Smooth muscle cell (in vitro differentiated cells): Measurements from ENCODE around the gene SLC25A19. TPM values are rescaled to one million over a fixed set of nuclear protein-coding genes. Genes with fewer than 3 reads are reported as not detected.
"Not testable (repeated sequence)": the region's sequence is repeated elsewhere in the genome, so short reads cannot be mapped to it uniquely, and the experiment has no call there.

Experiments used
- DNase-seq: peaks from one replicate; lab custom pipeline; 2025; ENCODE audit not compliant: unreplicated experiment; lab: John Stamatoyannopoulos, UW
- H2AFZ ChIP-seq: fragments of 200-600 bp; sonication (generic); 2 replicates; pipeline ENCODE4 v1.6.0; 2016; ENCODE audit warnings: antibody characterized with exemption, low read depth, mild to moderate bottlenecking
- H3F3A ChIP-seq: fragments of 200-600 bp; sonication (generic); 2 replicates; pipeline ENCODE4 v1.6.0; 2017; ENCODE audit warnings: antibody characterized with exemption, low read depth
- H3K27ac ChIP-seq: fragments of 200-600 bp; sonication (generic); 2 replicates; pipeline ENCODE4 v1.5.1; 2016; ENCODE audit warnings: low read depth, mild to moderate bottlenecking
- H3K27me3 ChIP-seq: fragments of 200-600 bp; sonication (generic); 2 replicates; pipeline ENCODE4 v1.6.1; 2016; ENCODE audit warnings: low read depth, mild to moderate bottlenecking
- H3K36me3 ChIP-seq: fragments of 200-600 bp; sonication (generic); 2 replicates; pipeline ENCODE4 v1.5.1; 2016; ENCODE audit warnings: low read depth
- H3K4me1 ChIP-seq: fragments of 200-600 bp; sonication (generic); 2 replicates; pipeline ENCODE4 v1.5.1; 2016; ENCODE audit warnings: low read depth
- H3K4me2 ChIP-seq: fragments of 200-600 bp; sonication (generic); 2 replicates; pipeline ENCODE4 v1.6.0; 2016; ENCODE audit warnings: mild to moderate bottlenecking
- H3K4me3 ChIP-seq: fragments of 200-600 bp; sonication (generic); 2 replicates; pipeline ENCODE4 v1.5.1; 2016; ENCODE audit warnings: mild to moderate bottlenecking
- H3K79me2 ChIP-seq: fragments of 200-600 bp; sonication (generic); 2 replicates; pipeline ENCODE4 v1.6.0; 2016; ENCODE audit warnings: low read depth, mild to moderate bottlenecking
- H3K9ac ChIP-seq: fragments of 200-600 bp; sonication (generic); 2 replicates; pipeline ENCODE4 v1.6.0; 2016; ENCODE audit warnings: low read depth
- H3K9me3 ChIP-seq: fragments of 200-600 bp; sonication (generic); replicated peaks from 2 replicates; pipeline ENCODE4 v1.5.1; 2016; ENCODE audit warnings: low read depth
- H4K20me1 ChIP-seq: fragments of 200-600 bp; sonication (generic); 2 replicates; pipeline ENCODE4 v1.6.0; 2016; ENCODE audit warnings: low read depth
- WGBS: methylation state at CpG from one replicate; pipeline ENCODE4 v1.1.7; 2016; ENCODE audit warnings: low lambda C conversion rate; 5-methylcytosine and 5-hydroxymethylcytosine counted together
- polyA plus RNA-seq: library from polyadenylated mRNA; unstranded; fragments of >200 nt; fragmentation: Nextera tagmentation; extraction: Ambion mirVana; gene quantifications from 2 replicates; pipeline ENCODE4 v1.2.1, GENCODE V29; 2016
- total RNA-seq: library from RNA; depleted of rRNA; stranded (reverse); fragments of >200 nt; gene quantifications from 2 replicates; pipeline ENCODE4 v1.2.3, GENCODE V29; 2014
- TF ChIP-seq, protein P1 (sequence below): fragments of 200-600 bp; sonication (generic); IDR thresholded peaks from 2 replicates; pipeline ENCODE4 v1.5.1; 2017; ENCODE audit warnings: borderline replicate concordance, mild to moderate bottlenecking, antibody characterized with exemption; ENCODE audit not compliant: insufficient read depth, poor library complexity, severe bottlenecking

SLC25A19 gene
- total and polyA plus RNA-seq, 2 experiments from 2014 or later: 1.9 to 3.6 TPM

GRCh38 chr17:75288770-75289114, 491 bp downstream of the SLC25A19 start:
- Histone ChIP-seq H3K4me2 (peak overlapping the region; percentile 84), H3K4me3 (peak overlapping the region; percentile 71), H3K79me2 (no peaks in the 10 kb centered on the region), H3K4me1 (no peaks in the 10 kb centered on the region), H3F3A (no peaks in the 10 kb centered on the region), H3K27ac (no peak overlapping the region), H3K27me3 (no peaks in the 10 kb centered on the region), H3K9ac (peak overlapping the region; percentile 28), H3K36me3 (no peaks in the 10 kb centered on the region), H3K9me3 (no peaks in the 10 kb centered on the region), H2AFZ (peak overlapping the region; percentile 48), H4K20me1 (no peaks in the 10 kb centered on the region)
- under 1% methylated on average over 14 of the region's 14 CpGs for WGBS
- DNase-seq: no peak
- TF ChIP-seq, protein P1, sequence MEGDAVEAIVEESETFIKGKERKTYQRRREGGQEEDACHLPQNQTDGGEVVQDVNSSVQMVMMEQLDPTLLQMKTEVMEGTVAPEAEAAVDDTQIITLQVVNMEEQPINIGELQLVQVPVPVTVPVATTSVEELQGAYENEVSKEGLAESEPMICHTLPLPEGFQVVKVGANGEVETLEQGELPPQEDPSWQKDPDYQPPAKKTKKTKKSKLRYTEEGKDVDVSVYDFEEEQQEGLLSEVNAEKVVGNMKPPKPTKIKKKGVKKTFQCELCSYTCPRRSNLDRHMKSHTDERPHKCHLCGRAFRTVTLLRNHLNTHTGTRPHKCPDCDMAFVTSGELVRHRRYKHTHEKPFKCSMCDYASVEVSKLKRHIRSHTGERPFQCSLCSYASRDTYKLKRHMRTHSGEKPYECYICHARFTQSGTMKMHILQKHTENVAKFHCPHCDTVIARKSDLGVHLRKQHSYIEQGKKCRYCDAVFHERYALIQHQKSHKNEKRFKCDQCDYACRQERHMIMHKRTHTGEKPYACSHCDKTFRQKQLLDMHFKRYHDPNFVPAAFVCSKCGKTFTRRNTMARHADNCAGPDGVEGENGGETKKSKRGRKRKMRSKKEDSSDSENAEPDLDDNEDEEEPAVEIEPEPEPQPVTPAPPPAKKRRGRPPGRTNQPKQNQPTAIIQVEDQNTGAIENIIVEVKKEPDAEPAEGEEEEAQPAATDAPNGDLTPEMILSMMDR: no peak

DNA sequence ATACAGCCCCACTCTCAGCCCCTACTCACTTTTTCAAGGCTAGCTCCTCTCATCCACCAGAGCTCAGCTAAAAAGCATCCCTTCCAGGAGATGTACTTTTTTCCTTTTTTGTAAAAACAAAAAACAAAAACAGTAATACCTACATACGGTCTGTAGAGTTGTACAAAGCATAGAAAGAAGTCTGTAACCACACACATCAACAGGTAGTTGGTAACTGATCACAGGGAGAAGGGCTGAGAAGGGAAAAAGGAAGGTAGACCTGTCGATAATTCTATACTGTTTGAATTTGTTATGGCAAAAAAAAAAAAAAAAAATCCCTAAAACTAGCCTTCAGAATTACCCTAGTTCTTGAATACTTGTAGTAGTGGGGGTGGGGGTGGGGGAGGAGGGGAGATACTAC, 874 bp downstream of the SLC25A19 start:
- 59% methylated on average over 2 of the region's 2 CpGs for WGBS
- Histone ChIP-seq H3K36me3 (no peaks in the 10 kb centered on the region), H2AFZ (no peak overlapping the region), H3F3A (no peaks in the 10 kb centered on the region), H3K27ac (no peak overlapping the region), H4K20me1 (no peaks in the 10 kb centered on the region), H3K9ac (no peak overlapping the region), H3K9me3 (no peaks in the 10 kb centered on the region), H3K27me3 (no peaks in the 10 kb centered on the region), H3K79me2 (no peaks in the 10 kb centered on the region), H3K4me2 (peak overlapping the region; percentile 84), H3K4me1 (no peaks in the 10 kb centered on the region), H3K4me3 (peak overlapping the region; percentile 71)
- TF ChIP-seq, protein P1: no peak
- no peak for DNase-seq

GRCh38 chr17:75287221-75287620, 2.0 kb downstream of the SLC25A19 start:
- WGBS: 96% methylated on average over 9 of the region's 9 CpGs

GRCh38 chr17:75285123-75285522, 4.1 kb downstream of the SLC25A19 start:
- TF ChIP-seq, protein P1: no peak
- Histone ChIP-seq H4K20me1 (no peaks in the 10 kb centered on the region), H3K36me3 (no peaks in the 10 kb centered on the region), H3K4me1 (no peaks in the 10 kb centered on the region), H3K27me3 (no peaks in the 10 kb centered on the region), H3K79me2 (no peaks in the 10 kb centered on the region), H3K4me3 (no peak overlapping the region), H3F3A (no peaks in the 10 kb centered on the region), H3K4me2 (no peak overlapping the region), H3K27ac (no peak overlapping the region), H2AFZ (no peak overlapping the region), H3K9ac (no peak overlapping the region), H3K9me3 (no peaks in the 10 kb centered on the region)
- WGBS: 89% methylated on average over 6 of the region's 6 CpGs
- DNase-seq: no peak

More at GRCh38 chr17:75287221-75287620, 2.0 kb downstream of the SLC25A19 start:
- Histone ChIP-seq H3K27me3 (no peaks in the 10 kb centered on the region), H3K9me3 (no peaks in the 10 kb centered on the region), H3K27ac (no peak overlapping the region), H3K4me1 (no peaks in the 10 kb centered on the region), H3K4me2 (no peak overlapping the region), H3K79me2 (no peaks in the 10 kb centered on the region), H3K4me3 (no peak overlapping the region), H3F3A (no peaks in the 10 kb centered on the region), H4K20me1 (no peaks in the 10 kb centered on the region), H2AFZ (no peak overlapping the region), H3K36me3 (no peaks in the 10 kb centered on the region), H3K9ac (no peak overlapping the region)
- DNase-seq: no peak
- TF ChIP-seq, protein P1: no peak

- H3K79me2 ChIP-seq, DNase-seq, H3K4me2 ChIP-seq, H3K9me3 ChIP-seq, H3K4me3 ChIP-seq, H3K9ac ChIP-seq, H3K27ac ChIP-seq, H4K20me1 ChIP-seq, H3K27me3 ChIP-seq, H2AFZ ChIP-seq, H3K36me3 ChIP-seq, H3F3A ChIP-seq, H3K4me1 ChIP-seq: not testable (repeated sequence)
- WGBS: 97% methylated on average over 4 of the region's 4 CpGs
Observed at GRCh38 chr17:75280189-75280588, 9.0 kb downstream of the SLC25A19 start.
